ENCODE data around the gene LEKR1.

Gene LEKR1

DNA sequence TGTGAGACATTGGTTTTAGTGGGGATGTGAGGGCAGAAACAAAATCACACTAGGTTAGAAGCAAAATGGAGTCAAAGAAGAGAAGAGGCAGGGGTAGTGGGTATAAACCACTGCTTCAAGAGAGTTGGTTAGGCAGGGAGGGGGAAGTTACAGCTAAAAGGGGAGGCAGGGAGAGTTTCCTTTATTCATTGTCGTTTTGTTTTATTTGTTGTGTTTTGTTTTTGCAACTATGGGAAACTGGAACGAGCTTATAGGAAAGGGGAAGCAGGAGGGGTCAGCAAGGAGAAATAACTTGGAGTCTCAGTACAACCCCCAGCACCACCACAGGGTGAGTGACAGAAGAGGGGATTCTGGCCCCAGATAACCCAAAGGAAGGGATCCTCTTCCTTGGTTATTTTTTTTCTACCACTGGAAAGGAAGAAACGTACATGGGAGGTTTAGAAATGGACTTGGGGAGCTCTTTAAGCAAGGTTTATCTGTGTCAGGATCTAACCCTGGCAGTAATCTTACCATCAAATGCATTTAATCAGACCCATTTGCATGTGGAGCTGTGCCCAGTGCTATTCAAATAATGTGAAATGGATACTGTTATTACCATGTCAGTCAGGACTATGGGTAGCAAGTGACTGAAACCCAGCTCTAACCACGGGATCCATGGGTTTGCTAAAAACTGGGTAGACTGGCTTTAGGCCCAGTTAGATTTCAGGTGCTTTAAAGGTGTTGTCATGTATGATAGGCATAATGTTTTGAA is 265.1 kb downstream of the LEKR1 start:
- TF ChIP-seq, protein P1, sequence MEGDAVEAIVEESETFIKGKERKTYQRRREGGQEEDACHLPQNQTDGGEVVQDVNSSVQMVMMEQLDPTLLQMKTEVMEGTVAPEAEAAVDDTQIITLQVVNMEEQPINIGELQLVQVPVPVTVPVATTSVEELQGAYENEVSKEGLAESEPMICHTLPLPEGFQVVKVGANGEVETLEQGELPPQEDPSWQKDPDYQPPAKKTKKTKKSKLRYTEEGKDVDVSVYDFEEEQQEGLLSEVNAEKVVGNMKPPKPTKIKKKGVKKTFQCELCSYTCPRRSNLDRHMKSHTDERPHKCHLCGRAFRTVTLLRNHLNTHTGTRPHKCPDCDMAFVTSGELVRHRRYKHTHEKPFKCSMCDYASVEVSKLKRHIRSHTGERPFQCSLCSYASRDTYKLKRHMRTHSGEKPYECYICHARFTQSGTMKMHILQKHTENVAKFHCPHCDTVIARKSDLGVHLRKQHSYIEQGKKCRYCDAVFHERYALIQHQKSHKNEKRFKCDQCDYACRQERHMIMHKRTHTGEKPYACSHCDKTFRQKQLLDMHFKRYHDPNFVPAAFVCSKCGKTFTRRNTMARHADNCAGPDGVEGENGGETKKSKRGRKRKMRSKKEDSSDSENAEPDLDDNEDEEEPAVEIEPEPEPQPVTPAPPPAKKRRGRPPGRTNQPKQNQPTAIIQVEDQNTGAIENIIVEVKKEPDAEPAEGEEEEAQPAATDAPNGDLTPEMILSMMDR (conservative IDR thresholded peaks at IDR 0.05; ENCODE audit: low read depth, low read length): no peak
- H3K4me3 ChIP-seq (ENCODE audit: low read length): no peak overlapping the region
- no peak for DNase-seq (ENCODE audit: low read depth)

DNA sequence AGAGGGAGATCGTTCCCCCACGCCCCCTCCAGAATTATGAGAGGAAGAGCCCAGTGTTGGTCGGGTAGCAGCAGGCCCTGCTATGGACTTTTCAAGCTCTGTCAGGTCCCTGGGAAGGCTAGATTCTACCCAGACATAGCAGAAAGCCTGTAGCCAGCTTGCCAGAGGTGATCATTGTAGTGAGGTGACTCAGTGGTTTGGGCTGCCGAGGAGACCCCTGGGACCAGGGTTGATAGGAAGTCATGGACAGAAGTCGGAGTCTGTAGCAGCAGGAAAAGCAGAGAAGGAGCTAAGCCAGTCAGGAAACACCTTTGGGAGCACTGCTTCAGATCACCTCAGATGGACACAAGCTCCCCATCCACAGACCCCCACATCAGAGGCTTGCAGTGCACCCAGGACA is 266.1 kb downstream of the LEKR1 start:
- DNase-seq (ENCODE audit: low read depth): no peak
- TF ChIP-seq, protein P1 (conservative IDR thresholded peaks at IDR 0.05; ENCODE audit: low read depth, low read length): no peak
- H3K4me3 ChIP-seq (ENCODE audit: low read length): no peak overlapping the region

DNA sequence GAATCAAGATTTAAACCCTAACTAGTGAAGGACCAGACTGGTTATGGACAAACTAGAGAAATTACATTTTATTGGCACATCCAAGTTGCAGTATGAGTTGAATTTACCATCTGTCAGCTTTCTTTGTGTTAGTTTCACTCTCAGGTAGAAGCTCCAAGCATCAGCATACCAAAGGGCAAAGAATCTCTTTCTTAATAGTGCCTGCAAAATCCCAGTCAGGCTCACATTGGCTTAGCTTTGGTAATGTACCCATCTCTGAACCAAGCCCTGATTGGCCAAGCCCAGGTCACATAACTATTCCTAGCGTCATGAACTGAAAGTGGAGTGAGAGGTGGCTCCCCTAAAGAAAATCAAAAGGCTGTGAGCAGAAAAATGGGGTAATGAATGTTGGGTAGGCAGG is 266.9 kb downstream of the LEKR1 start:
- TF ChIP-seq, protein P1 (conservative IDR thresholded peaks at IDR 0.05; ENCODE audit: low read depth, low read length): no peak
- DNase-seq (ENCODE audit: low read depth): no peak
- no peak overlapping the region for H3K4me3 ChIP-seq (ENCODE audit: low read length)

DNA sequence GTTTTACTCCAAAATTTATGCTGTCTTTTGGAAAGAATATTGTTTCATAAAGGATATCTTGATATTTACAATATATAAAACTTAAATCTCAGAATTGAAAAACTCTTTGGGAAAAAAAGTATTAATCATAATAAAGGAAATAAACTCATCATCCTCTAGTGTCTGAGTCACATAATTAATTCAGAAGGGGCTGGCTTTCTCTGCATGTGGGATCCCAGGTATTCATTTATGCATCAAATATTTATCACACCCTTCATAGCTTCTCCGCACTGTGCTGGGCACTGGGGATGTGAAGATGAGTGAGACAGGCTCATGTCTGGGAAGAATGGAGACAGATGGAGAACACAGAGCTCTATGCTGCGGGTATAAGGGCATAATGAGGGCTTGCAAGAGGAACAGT is 268.1 kb downstream of the LEKR1 start:
- H3K4me3 ChIP-seq (ENCODE audit: low read length): no peak overlapping the region
- no peak for DNase-seq (ENCODE audit: low read depth)
- TF ChIP-seq, protein P1 (conservative IDR thresholded peaks at IDR 0.05; ENCODE audit: low read depth, low read length): no peak

DNA sequence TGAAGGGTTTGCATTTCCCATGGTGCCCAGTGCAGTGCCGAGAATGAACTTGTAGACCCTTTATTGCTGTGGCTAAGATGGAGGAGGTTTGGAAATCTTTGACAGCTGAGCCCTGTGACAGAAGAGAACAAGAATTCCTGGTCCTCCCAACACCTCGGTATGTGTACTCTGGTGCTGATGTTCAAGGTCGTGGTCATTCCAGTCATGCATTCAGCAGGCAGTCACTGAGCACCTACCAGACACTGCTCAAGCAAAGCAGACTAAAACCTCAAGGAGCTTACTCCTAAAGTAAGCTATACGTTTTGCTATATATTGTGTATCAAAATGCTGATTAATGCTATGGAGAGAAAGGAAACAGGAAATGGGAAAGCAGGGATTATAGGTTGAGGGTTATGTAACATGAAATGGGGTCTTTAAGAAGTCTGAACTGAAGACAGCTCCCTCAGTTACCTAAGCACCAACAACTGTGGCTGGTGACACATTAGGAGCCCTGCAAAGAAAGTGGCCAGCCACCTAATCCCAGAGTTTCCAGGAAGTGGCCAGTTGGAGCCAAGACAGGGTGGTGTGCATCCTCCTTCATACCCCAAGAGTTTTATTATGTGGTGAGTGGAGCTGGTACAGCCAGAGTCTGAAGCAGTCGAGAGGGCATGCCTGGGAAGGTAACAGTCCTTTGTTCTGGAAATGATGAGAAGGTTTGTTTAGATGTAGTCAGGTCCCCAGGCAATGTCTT is 268.8 kb downstream of the LEKR1 start:
- no peak for DNase-seq (ENCODE audit: low read depth)
- TF ChIP-seq, protein P1 (conservative IDR thresholded peaks at IDR 0.05; ENCODE audit: low read depth, low read length): no peak
- no peak overlapping the region for H3K4me3 ChIP-seq (ENCODE audit: low read length)
